MM.1S (cell line): Measurements from ENCODE around the gene ITGA5.

Experiments
- DNase-seq: peaks from one replicate; pipeline ENCODE4 v3.0.0-alpha.2; 2015
- H2AFZ ChIP-seq: fragments of 300-600 bp; sonication (generic); 2 replicates; pipeline ENCODE4 v1.6.0; 2016; ENCODE audit warnings: antibody characterized with exemption, low read length
- H3F3A ChIP-seq: fragments of 300-600 bp; sonication (generic); 2 replicates; pipeline ENCODE4 v1.6.1; 2016; ENCODE audit warnings: mild to moderate bottlenecking, antibody characterized with exemption, low read length, moderate library complexity, mixed read lengths; ENCODE audit not compliant: insufficient read depth
- H3K27ac ChIP-seq: fragments of 300-600 bp; sonication (generic); 2 replicates; pipeline ENCODE4 v1.5.1; 2016; ENCODE audit warnings: mild to moderate bottlenecking, low read length
- H3K27me3 ChIP-seq: fragments of 300-600 bp; sonication (generic); replicated peaks from 2 replicates; pipeline ENCODE4 v1.6.0; 2016; ENCODE audit warnings: low read length; ENCODE audit not compliant: insufficient read depth
- H3K36me3 ChIP-seq: fragments of 300-600 bp; sonication (generic); replicated peaks from 2 replicates; pipeline ENCODE4 v1.6.1; 2016; ENCODE audit warnings: mild to moderate bottlenecking, low read length, mixed read lengths; ENCODE audit not compliant: insufficient read depth
- H3K4me1 ChIP-seq: fragments of 300-600 bp; sonication (generic); 2 replicates; pipeline ENCODE4 v1.6.1; 2016; ENCODE audit warnings: low read length, mixed read lengths
- H3K4me2 ChIP-seq: fragments of 300-600 bp; sonication (generic); 2 replicates; pipeline ENCODE4 v1.6.0; 2016; ENCODE audit warnings: low read depth, low read length
- H3K4me3 ChIP-seq: fragments of 300-600 bp; sonication (generic); 2 replicates; pipeline ENCODE4 v1.5.1; 2016; ENCODE audit warnings: low read length, mixed read lengths
- H3K79me2 ChIP-seq: fragments of 300-600 bp; sonication (generic); 2 replicates; pipeline ENCODE4 v1.6.1; 2016; ENCODE audit warnings: mixed run types, low read length, mixed read lengths
- H3K9ac ChIP-seq: fragments of 300-600 bp; sonication (generic); 2 replicates; pipeline ENCODE4 v1.6.1; 2016; ENCODE audit warnings: low read length, mixed read lengths
- H3K9me2 ChIP-seq: fragments of 300-600 bp; sonication (generic); replicated peaks from 2 replicates; pipeline ENCODE4 v1.6.1; 2016; ENCODE audit warnings: mild to moderate bottlenecking, low read length, mixed read lengths; ENCODE audit not compliant: insufficient read depth
- H3K9me3 ChIP-seq: fragments of 300-600 bp; sonication (generic); replicated peaks from 2 replicates; pipeline ENCODE4 v1.6.1; 2016; ENCODE audit warnings: mild to moderate bottlenecking, low read length, mixed read lengths; ENCODE audit not compliant: insufficient read depth
- H4K20me1 ChIP-seq: fragments of 300-600 bp; sonication (generic); 2 replicates; pipeline ENCODE4 v1.6.1; 2016; ENCODE audit warnings: mild to moderate bottlenecking, low read length, moderate library complexity, mixed read lengths; ENCODE audit not compliant: insufficient read depth
- EZH2 ChIP-seq: fragments of 300-600 bp; sonication (generic); optimal IDR thresholded peaks from 2 replicates; pipeline ENCODE3; 2017; ENCODE audit warnings: low read depth, mild to moderate bottlenecking, antibody characterized with exemption, low read length, mixed read lengths
- EZH2phosphoT487 ChIP-seq: fragments of 300-600 bp; sonication (generic); IDR thresholded peaks from 2 replicates; pipeline ENCODE4 v1.6.1; 2018; ENCODE audit warnings: antibody characterized with exemption, low read length
- TF ChIP-seq, protein P1 (sequence below): fragments of 300-600 bp; sonication (generic); IDR thresholded peaks from 2 replicates; pipeline ENCODE4 v1.5.1; 2016; ENCODE audit warnings: antibody characterized with exemption, low read length, mixed read lengths

ITGA5 gene

GRCh38 chr12:54437243-54437642, 18.2 kb upstream of the ITGA5 start:
- H3K27me3 ChIP-seq, result no peaks in the 10 kb centered on the region
- TF ChIP-seq EZH2 (no peak), EZH2phosphoT487 (no peak)
- TF ChIP-seq, protein P1, sequence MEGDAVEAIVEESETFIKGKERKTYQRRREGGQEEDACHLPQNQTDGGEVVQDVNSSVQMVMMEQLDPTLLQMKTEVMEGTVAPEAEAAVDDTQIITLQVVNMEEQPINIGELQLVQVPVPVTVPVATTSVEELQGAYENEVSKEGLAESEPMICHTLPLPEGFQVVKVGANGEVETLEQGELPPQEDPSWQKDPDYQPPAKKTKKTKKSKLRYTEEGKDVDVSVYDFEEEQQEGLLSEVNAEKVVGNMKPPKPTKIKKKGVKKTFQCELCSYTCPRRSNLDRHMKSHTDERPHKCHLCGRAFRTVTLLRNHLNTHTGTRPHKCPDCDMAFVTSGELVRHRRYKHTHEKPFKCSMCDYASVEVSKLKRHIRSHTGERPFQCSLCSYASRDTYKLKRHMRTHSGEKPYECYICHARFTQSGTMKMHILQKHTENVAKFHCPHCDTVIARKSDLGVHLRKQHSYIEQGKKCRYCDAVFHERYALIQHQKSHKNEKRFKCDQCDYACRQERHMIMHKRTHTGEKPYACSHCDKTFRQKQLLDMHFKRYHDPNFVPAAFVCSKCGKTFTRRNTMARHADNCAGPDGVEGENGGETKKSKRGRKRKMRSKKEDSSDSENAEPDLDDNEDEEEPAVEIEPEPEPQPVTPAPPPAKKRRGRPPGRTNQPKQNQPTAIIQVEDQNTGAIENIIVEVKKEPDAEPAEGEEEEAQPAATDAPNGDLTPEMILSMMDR, result no peak
- H3K36me3 ChIP-seq, result no peaks in the 10 kb centered on the region
- no peaks in the 10 kb centered on the region for H3K9me3 ChIP-seq
- H3K4me1 ChIP-seq, result no peaks in the 10 kb centered on the region
- H3K9me2 ChIP-seq, result no peaks in the 10 kb centered on the region
- H2AFZ ChIP-seq, result no peak overlapping the region
- no peaks in the 10 kb centered on the region for H4K20me1 ChIP-seq
- no peak overlapping the region for H3K4me3 ChIP-seq
- DNase-seq, result no peak
- no peak overlapping the region for H3K9ac ChIP-seq
- H3K4me2 ChIP-seq, result no peak overlapping the region
- no peaks in the 10 kb centered on the region for H3F3A ChIP-seq
- H3K79me2 ChIP-seq, result no peaks in the 10 kb centered on the region
- no peak overlapping the region for H3K27ac ChIP-seq

- no peaks in the 10 kb centered on the region for H3K4me1 ChIP-seq
- H3K4me2 ChIP-seq, result no peak overlapping the region
- no peaks in the 10 kb centered on the region for H4K20me1 ChIP-seq
- no peaks in the 10 kb centered on the region for H3K9me2 ChIP-seq
- no peak overlapping the region for H2AFZ ChIP-seq
- no peaks in the 10 kb centered on the region for H3K9me3 ChIP-seq
- H3K4me3 ChIP-seq, result no peak overlapping the region
- no peak for TF ChIP-seq EZH2phosphoT487
- TF ChIP-seq EZH2, result no peak
- TF ChIP-seq, protein P1, result no peak
- no peaks in the 10 kb centered on the region for H3K36me3 ChIP-seq
- no peak overlapping the region for H3K9ac ChIP-seq
- 0 out of 2 replicates have a peak, but pooled peaks cover 8% of the 10 kb centered on the region for H3K27me3 ChIP-seq
- H3K27ac ChIP-seq, result no peak overlapping the region
- DNase-seq, result no peak
- no peaks in the 10 kb centered on the region for H3F3A ChIP-seq
- no peaks in the 10 kb centered on the region for H3K79me2 ChIP-seq
These were observed 13.7 kb upstream of the ITGA5 start for GRCh38 chr12:54432815-54433164.

DNA sequence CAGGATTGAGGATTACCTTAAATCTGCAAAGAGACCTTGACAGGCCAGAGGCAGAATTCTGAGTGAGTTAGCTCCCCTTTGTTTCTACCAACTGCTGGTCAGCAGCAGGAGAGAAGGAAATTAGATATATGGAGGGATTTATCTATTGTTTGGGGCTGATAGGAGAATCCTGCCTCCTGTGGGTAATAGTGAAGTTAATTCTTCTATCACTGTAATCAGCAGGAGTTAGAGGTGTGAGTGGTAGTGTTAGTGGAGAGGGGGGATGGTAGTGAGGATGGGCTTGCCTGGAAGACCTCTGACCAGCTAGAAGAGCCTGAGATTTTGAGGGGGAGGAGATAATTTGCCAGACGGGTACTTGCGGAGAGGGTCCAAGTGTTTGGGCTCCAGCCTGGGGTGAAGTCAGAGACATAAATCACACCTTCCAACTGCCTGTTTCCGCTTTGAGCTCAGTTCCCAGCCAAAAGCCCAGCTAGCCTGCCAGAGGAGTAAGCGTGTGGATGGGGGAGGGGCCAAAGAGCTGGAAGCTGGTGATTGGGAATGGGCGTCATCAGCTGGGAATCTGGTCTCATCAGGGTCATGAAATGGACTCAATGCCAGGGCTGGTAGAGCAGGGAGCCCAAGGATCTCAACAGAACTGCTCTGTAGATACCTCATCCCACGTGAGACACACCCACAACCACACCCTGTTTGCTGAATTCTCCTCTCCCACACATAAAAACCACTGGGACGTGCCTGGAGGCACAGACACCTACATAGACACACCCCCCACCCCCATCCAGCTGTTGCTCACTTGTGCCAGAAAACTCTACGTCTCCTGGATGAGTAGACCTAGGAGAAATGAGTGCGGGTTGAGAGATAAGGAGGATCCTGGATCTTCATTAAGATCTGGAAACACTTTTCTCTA, 13.1 kb upstream of the ITGA5 start:
- no peaks in the 10 kb centered on the region for H3K36me3 ChIP-seq
- H3K27me3 ChIP-seq, result 0 out of 2 replicates have a peak, but pooled peaks cover 8% of the 10 kb centered on the region
- H3K9ac ChIP-seq, result no peak overlapping the region
- DNase-seq, result no peak
- H3F3A ChIP-seq, result no peaks in the 10 kb centered on the region
- no peak overlapping the region for H3K4me3 ChIP-seq
- H4K20me1 ChIP-seq, result no peaks in the 10 kb centered on the region
- no peaks in the 10 kb centered on the region for H3K4me1 ChIP-seq
- H3K27ac ChIP-seq, result no peak overlapping the region
- H2AFZ ChIP-seq, result no peak overlapping the region
- H3K9me3 ChIP-seq, result no peaks in the 10 kb centered on the region
- H3K9me2 ChIP-seq, result no peaks in the 10 kb centered on the region
- TF ChIP-seq, protein P1, result no peak
- TF ChIP-seq EZH2phosphoT487, result no peak
- no peak for TF ChIP-seq EZH2
- no peaks in the 10 kb centered on the region for H3K79me2 ChIP-seq
- H3K4me2 ChIP-seq, result no peak overlapping the region
